Endothelial cell of umbilical vein (primary cell): ENCODE results near the gene GATM. TPM values are rescaled to one million over a fixed set of nuclear protein-coding genes. Genes with fewer than 3 reads are reported as not detected.
A peak's percentile ranks its signal among the peaks of the same experiment; 100 is the strongest.

Experiments used
- BruUV-seq: library from RNA; stranded (reverse); fragments of 400-500 nt; replicated peaks from 2 replicates; lab custom pipeline; 2021; lab: Mats Ljungman, UMichigan
- CTCF ChIA-PET: fragments of 300-600, 350-600 bp; sonication (Branson Sonifier 250); formaldehyde crosslinking; loops from one replicate; lab custom pipeline; 2021; ENCODE audit warnings: antibody characterized with exemption, inconsistent platforms; lab: Charles Lee
- POLR2A ChIA-PET: fragments of 300-600, 350-600 bp; sonication (Branson Sonifier 250); formaldehyde crosslinking; loops from one replicate; lab custom pipeline; 2021; ENCODE audit warnings: antibody characterized with exemption, inconsistent platforms; lab: Charles Lee
- DNase-seq: peaks from one replicate; pipeline ENCODE4 v3.0.0-alpha.2; 2011; ENCODE audit warnings: low read depth, low spot score
- FAIRE-seq: peaks from 2 replicates; lab custom pipeline; 2011; peaks lifted over from hg19 to GRCh38; lab: Jason Lieb, UNC
- H2AFZ ChIP-seq: 2 replicates; pipeline ENCODE4 v1.6.0; 2012; ENCODE audit warnings: low read depth, low read length, control low read depth, inconsistent platforms
- H3K27ac ChIP-seq: 2 replicates; pipeline ENCODE4 v1.5.1; 2011; ENCODE audit warnings: low read depth, mild to moderate bottlenecking, control low read depth, low read length, moderate library complexity; ENCODE audit not compliant: insufficient read depth
- H3K27me3 ChIP-seq, 2 experiments: 2 replicates each; pipeline versions ENCODE4 v1.6.0 to v1.6.1; 2011; ENCODE audit warnings: low read length in 2 of 2, mixed read lengths in 1 of 2; ENCODE audit not compliant: control insufficient read depth in 2 of 2, insufficient read depth in 2 of 2
- H3K36me3 ChIP-seq, 2 experiments: 2 replicates in 1 of 2; 3 replicates in 1 of 2; pipeline ENCODE4 v1.5.1; 2011; ENCODE audit warnings: low read length in 2 of 2, mild to moderate bottlenecking in 1 of 2, moderate library complexity in 1 of 2; ENCODE audit not compliant: control insufficient read depth in 2 of 2, insufficient read depth in 2 of 2; ENCODE audit errors: extremely low read depth in 1 of 2
- H3K4me1 ChIP-seq: 3 replicates; pipeline ENCODE4 v1.5.1; 2011; ENCODE audit warnings: mild to moderate bottlenecking, low read length; ENCODE audit not compliant: control insufficient read depth, insufficient read depth; ENCODE audit errors: extremely low read depth
- H3K4me2 ChIP-seq: 2 replicates; pipeline ENCODE4 v1.6.1; 2011; ENCODE audit warnings: low read length, control low read depth, mixed read lengths; ENCODE audit not compliant: insufficient read depth
- H3K4me3 ChIP-seq, 3 experiments: fragments of 200-600 bp in 1 of 3; sonication (generic), shearing (Covaris generic) in 1 of 3; replicated peaks in 1 of 3; 2 replicates each; pipeline ENCODE4 v1.5.1; 2011 to 2016; ENCODE audit warnings: control low read depth in 3 of 3, low read length in 3 of 3, mild to moderate bottlenecking in 2 of 3, inconsistent platforms in 1 of 3, low read depth in 1 of 3, moderate library complexity in 1 of 3; ENCODE audit not compliant: insufficient read depth in 1 of 3
- H3K79me2 ChIP-seq: 2 replicates; pipeline ENCODE4 v1.6.0; 2012; ENCODE audit warnings: low read length, inconsistent platforms; ENCODE audit not compliant: control insufficient read depth, insufficient read depth
- H3K9ac ChIP-seq: replicated peaks from 2 replicates; pipeline ENCODE3; 2011; ENCODE audit warnings: low read length, control low read depth; ENCODE audit not compliant: insufficient read depth; ENCODE audit errors: extremely low read depth
- H3K9me1 ChIP-seq: replicated peaks from 3 replicates; pipeline ENCODE4 v1.6.0; 2011; ENCODE audit warnings: mild to moderate bottlenecking, low read length; ENCODE audit not compliant: control insufficient read depth, insufficient read depth; ENCODE audit errors: extremely low read depth
- H3K9me3 ChIP-seq: replicated peaks from 2 replicates; pipeline ENCODE4 v1.5.1; 2012; ENCODE audit warnings: low read length, inconsistent platforms; ENCODE audit not compliant: control insufficient read depth, insufficient read depth
- H4K20me1 ChIP-seq: replicated peaks from 2 replicates; pipeline ENCODE3; 2011; ENCODE audit warnings: mild to moderate bottlenecking, low read length; ENCODE audit not compliant: control insufficient read depth, insufficient read depth; ENCODE audit errors: extremely low read depth
- CTCF ChIP-seq, 2 donors: IDR thresholded peaks; 1 replicate in 1 of 2; 2 replicates in 1 of 2; pipeline ENCODE4 v1.5.1; 2011; ENCODE audit warnings: low read length in 2 of 2, mild to moderate bottlenecking in 2 of 2, moderate library complexity in 2 of 2, control low read depth in 1 of 2, inconsistent platforms in 1 of 2, low read depth in 1 of 2; ENCODE audit not compliant: insufficient read depth in 1 of 2; ENCODE audit errors: extremely low read depth in 1 of 2
- FOS ChIP-seq: IDR thresholded peaks from 2 replicates; pipeline ENCODE4 v1.6.1; 2011; ENCODE audit warnings: mild to moderate bottlenecking, low read length, moderate library complexity, borderline replicate concordance; ENCODE audit not compliant: insufficient read depth
- GATA2 ChIP-seq: IDR thresholded peaks from 2 replicates; pipeline ENCODE4 v1.7.0; 2011; ENCODE audit warnings: low read depth, mild to moderate bottlenecking, moderate library complexity, mixed read lengths, low read length; ENCODE audit not compliant: insufficient read length, insufficient read depth
- MAX ChIP-seq: IDR thresholded peaks from 2 replicates; pipeline ENCODE4 v1.6.1; 2011; ENCODE audit not compliant: insufficient read depth, insufficient read length
- MYC ChIP-seq: IDR thresholded peaks from one replicate; pipeline ENCODE4 v1.6.1; 2011; ENCODE audit warnings: mild to moderate bottlenecking, low read depth, low read length
- POLR2A ChIP-seq: IDR thresholded peaks from 2 replicates; pipeline ENCODE4 v1.6.1; 2012; ENCODE audit warnings: low read depth, mild to moderate bottlenecking, control low read depth, low read length
- POLR2AphosphoS5 ChIP-seq: IDR thresholded peaks from 2 replicates; pipeline ENCODE4 v1.6.1; 2012; ENCODE audit warnings: low read depth, mild to moderate bottlenecking, control low read depth, low read length, moderate library complexity; ENCODE audit not compliant: insufficient read depth
- dilution Hi-C: fragments of 300-500 bp; cut with MboI; formaldehyde crosslinking; loops from one replicate; pipeline ENCODE4 v1.15.0; 2019; ENCODE audit warnings: low sequenced_read_pairs; ENCODE audit not compliant: extremely low pct_ligation_motif_present
- intact Hi-C: fragments of 100-400 bp; cut with micrococcal nuclease; formaldehyde crosslinking; loops from one replicate; pipeline ENCODE4 v1.10.0; 2022
- polyA plus RNA-seq, 4 experiments: library from polyadenylated mRNA; depleted of rRNA in 3 of 4; stranded (reverse) in 3 of 4; unstranded in 1 of 4; fragments of >200 nt; gene quantifications; 2 replicates each; pipeline versions ENCODE4 v1.2.1 to v1.2.3, GENCODE V29; 2011 to 2012; ENCODE audit warnings: missing spikeins in 1 of 4
- total RNA-seq: library from RNA; stranded (reverse); gene quantifications from 2 replicates; pipeline ENCODE4 v1.2.3, GENCODE V29; 2021

Gene GATM
- total and polyA plus RNA-seq, 2 donors (not counting 3 experiments of a cell fraction or from before 2014, with no cell fraction given) = 0.21 to 0.60 TPM

- Histone ChIP-seq H3K27ac (peak overlapping the region; percentile 21), H3K4me1 (peaks cover 10% of the 10 kb centered on the region), H3K79me2 (peaks cover 28% of the 10 kb centered on the region), H3K9me3 (no peaks in the 10 kb centered on the region), H3K4me2 (peak overlapping the region; percentile 85), H3K4me3 (peak overlapping the region; percentile 48 to 85 (median 76)), H3K9me1 (no peaks in the 10 kb centered on the region), H2AFZ (peak overlapping the region; percentile 77), H3K36me3 (peaks cover 2 to 5% of the 10 kb centered on the region in 2 experiments), H3K27me3 (no peaks in the 10 kb centered on the region), H4K20me1 (no peaks in the 10 kb centered on the region), H3K9ac (peak overlapping the region; percentile 64)
- ChIA-PET POLR2A (interaction anchor here (0.6 to 1.7 kb wide), 6 partner anchors 12 to 239 kb away, joined by 3 to 6 read pairs (median 3); no protein-coding TSS in a partner anchor), CTCF (interaction anchor here (0.6 to 6.9 kb wide), 18 partner anchors 9 to 284 kb away, joined by 3 to 93 read pairs (median 4); no protein-coding TSS in a partner anchor)
- BruUV-seq = TSS peak; percentile 33
- dilution Hi-C loops (no loop called here), intact Hi-C loops (loop anchor here (1.0 to 2.0 kb wide), 5 partner anchors 24 to 202 kb away; partner anchors contain the start of genes BLOC1S6 and GATM)
- FAIRE-seq (peak; percentile 96), DNase-seq (peak; percentile 98)
- TF ChIP-seq GATA2 (no peak), POLR2A (peak; percentile 98), MAX (peak; percentile 15), POLR2AphosphoS5 (peak; percentile 87)
Observed at GRCh38 chr15:45402162-45402954, 24.0 kb upstream of the GATM start.

- dilution Hi-C loops (no loop called here), intact Hi-C loops (loop anchor here (1.0 to 2.0 kb wide), 5 partner anchors 23 to 201 kb away; partner anchors contain the start of genes BLOC1S6 and GATM)
- BruUV-seq = TSS peak; percentile 91
Observed at GRCh38 chr15:45401665-45402161, 23.4 kb upstream of the GATM start.

More at GRCh38 chr15:45401665-45402161, 23.4 kb upstream of the GATM start:
- H3K4me3 ChIP-seq = peak overlapping the region; percentile 48 to 85 (median 76)
- DNase-seq = no peak
- H4K20me1 ChIP-seq = no peaks in the 10 kb centered on the region
- FAIRE-seq = no peak
- no peaks in the 10 kb centered on the region for H3K9me1 ChIP-seq
- H2AFZ ChIP-seq = peak overlapping the region; percentile 77
- peaks cover 28% of the 10 kb centered on the region for H3K79me2 ChIP-seq
- ChIA-PET CTCF (interaction anchor here (0.6 to 6.9 kb wide), 16 partner anchors 8 to 284 kb away, joined by 3 to 93 read pairs (median 4); no protein-coding TSS in a partner anchor), POLR2A (interaction anchor here (0.6 to 1.7 kb wide), 6 partner anchors 12 to 239 kb away, joined by 3 to 6 read pairs (median 3); no protein-coding TSS in a partner anchor)
- peak overlapping the region; percentile 84 for H3K4me2 ChIP-seq
- H3K27ac ChIP-seq = no peak overlapping the region
- H3K9ac ChIP-seq = peak overlapping the region; percentile 52
- H3K9me3 ChIP-seq = no peaks in the 10 kb centered on the region
- peaks cover 0 to 5% of the 10 kb centered on the region in 2 experiments for H3K27me3 ChIP-seq
- H3K4me1 ChIP-seq = peaks cover 10% of the 10 kb centered on the region
- no peaks in the 10 kb centered on the region for H3K36me3 ChIP-seq
- TF ChIP-seq MAX = no peak
- no peak for TF ChIP-seq FOS
- no peak for TF ChIP-seq POLR2A
- no peak for TF ChIP-seq MYC
- no peak for TF ChIP-seq CTCF (IDR thresholded peaks at IDR 0.05; ENCODE audit: extremely low read depth in 1 of 2, insufficient read depth in 1 of 2, low read depth in 1 of 2, low read length in 2 of 2)
